ENCODE data around the gene DCAF11. TPM values are rescaled to one million over a fixed set of nuclear protein-coding genes. Genes with fewer than 3 reads are reported as not detected.

DCAF11 gene
- total and polyA plus RNA-seq, 2 of the 13 experiments (the other 11 are each of a cell fraction or from before 2014, with no cell fraction given), result 150 to 257 TPM

- TF ChIP-seq STAG1 (CRISPR knock-in tag; IDR thresholded peaks at IDR 0.05), result no peak
- no peak for TF ChIP-seq ARID4A (CRISPR knock-in tag; IDR thresholded peaks at IDR 0.05; ENCODE audit: borderline replicate concordance)
- TF ChIP-seq KLF16 (CRISPR knock-in tag; IDR thresholded peaks at IDR 0.05), result no peak
- TF ChIP-seq EED (CRISPR knock-in tag; IDR thresholded peaks at IDR 0.05), result no peak
- no peak for TF ChIP-seq ZNF558 (CRISPR knock-in tag; IDR thresholded peaks at IDR 0.05; ENCODE audit: borderline replicate concordance)
- no peak for TF ChIP-seq SMAD9 (CRISPR knock-in tag; IDR thresholded peaks at IDR 0.05)
- TF ChIP-seq ZNF121 (CRISPR knock-in tag; IDR thresholded peaks at IDR 0.05), result no peak
- TF ChIP-seq KDM2A (CRISPR knock-in tag; IDR thresholded peaks at IDR 0.05; ENCODE audit: borderline replicate concordance, low read depth), result 0 out of 2 replicates have a peak, but pooled peaks have one; percentile 13
- TF ChIP-seq ZNF496 (CRISPR knock-in tag; IDR thresholded peaks at IDR 0.05; ENCODE audit: insufficient replicate concordance), result no peak
- TF ChIP-seq, protein P1, sequence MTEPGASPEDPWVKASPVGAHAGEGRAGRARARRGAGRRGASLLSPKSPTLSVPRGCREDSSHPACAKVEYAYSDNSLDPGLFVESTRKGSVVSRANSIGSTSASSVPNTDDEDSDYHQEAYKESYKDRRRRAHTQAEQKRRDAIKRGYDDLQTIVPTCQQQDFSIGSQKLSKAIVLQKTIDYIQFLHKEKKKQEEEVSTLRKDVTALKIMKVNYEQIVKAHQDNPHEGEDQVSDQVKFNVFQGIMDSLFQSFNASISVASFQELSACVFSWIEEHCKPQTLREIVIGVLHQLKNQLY (CRISPR knock-in tag; IDR thresholded peaks at IDR 0.05), result no peak
- TF ChIP-seq DZIP1 (CRISPR knock-in tag; IDR thresholded peaks at IDR 0.05), result no peak
- no peak for TF ChIP-seq DPF2 (CRISPR knock-in tag; IDR thresholded peaks at IDR 0.05; ENCODE audit: borderline replicate concordance, low read depth)
- TF ChIP-seq NR2C2 (CRISPR knock-in tag; IDR thresholded peaks at IDR 0.05; ENCODE audit: borderline replicate concordance), result no peak
- TF ChIP-seq SAP130 (CRISPR knock-in tag; IDR thresholded peaks at IDR 0.05; ENCODE audit: low read depth), result 0 out of 2 replicates have a peak, but pooled peaks have one; percentile 21
- TF ChIP-seq ZNF616 (CRISPR knock-in tag; IDR thresholded peaks at IDR 0.05; ENCODE audit: low read depth), result no peak; the same call in 1 of the 2 replicates
- no peak for TF ChIP-seq BRD4 (CRISPR knock-in tag; IDR thresholded peaks at IDR 0.05)
- no peak for TF ChIP-seq HDAC6 (IDR thresholded peaks at IDR 0.05; ENCODE audit: low read depth, low read length)
- 0 out of 2 replicates have a peak, but pooled peaks have one; percentile 9 for TF ChIP-seq ZNF350 (CRISPR knock-in tag; IDR thresholded peaks at IDR 0.05; ENCODE audit: borderline replicate concordance, low read depth)
- TF ChIP-seq ZNF333 (CRISPR knock-in tag; IDR thresholded peaks at IDR 0.05; ENCODE audit: borderline replicate concordance), result no peak
- no peak for TF ChIP-seq YEATS4 (CRISPR knock-in tag; IDR thresholded peaks at IDR 0.05; ENCODE audit: borderline replicate concordance)
- TF ChIP-seq ZNF7 (CRISPR knock-in tag; IDR thresholded peaks at IDR 0.05), result no peak
- TF ChIP-seq SMC3 (IDR thresholded peaks at IDR 0.05; ENCODE audit: low read length), result no peak
- no peak for TF ChIP-seq ZSCAN20 (CRISPR knock-in tag; IDR thresholded peaks at IDR 0.05; ENCODE audit: borderline replicate concordance)
Observed at GRCh38 chr14:24137529-24138395, 23.2 kb downstream of the DCAF11 start (continued).
